Subcutaneous abdominal adipose tissue (tissue), 5 donors: ENCODE measurements around the gene FOXS1.
"Not testable (repeated sequence)": the region's sequence is repeated elsewhere in the genome, so short reads cannot be mapped to it uniquely, and the experiment has no call there.

ENCODE experiments used
- H3K27ac ChIP-seq: one replicate; pipeline ENCODE4 v1.7.0; 2013; ENCODE audit warnings: low read depth, mild to moderate bottlenecking, inconsistent platforms, low read length, moderate library complexity
- H3K27me3 ChIP-seq, 5 donors: one replicate each; pipeline ENCODE4 v1.7.0; 2013; ENCODE audit warnings: low read length in 5 of 5, inconsistent platforms in 1 of 5; ENCODE audit not compliant: control insufficient read depth in 5 of 5, insufficient read depth in 4 of 5
- H3K36me3 ChIP-seq, 5 donors: one replicate each; pipeline ENCODE4 v1.7.0; 2013; ENCODE audit warnings: low read length in 5 of 5; ENCODE audit not compliant: control insufficient read depth in 5 of 5, insufficient read depth in 5 of 5
- H3K4me1 ChIP-seq, 5 donors: one replicate each; pipeline ENCODE4 v1.7.0; 2013; ENCODE audit warnings: low read length in 5 of 5, mild to moderate bottlenecking in 3 of 5, moderate library complexity in 1 of 5; ENCODE audit not compliant: control insufficient read depth in 5 of 5, insufficient read depth in 5 of 5
- H3K4me3 ChIP-seq, 5 donors: one replicate each; pipeline ENCODE4 v1.7.0; 2013; ENCODE audit warnings: low read length in 5 of 5, low read depth in 1 of 5
- H3K9ac ChIP-seq, 5 donors: one replicate each; pipeline ENCODE4 v1.7.0; 2013; ENCODE audit warnings: low read length in 5 of 5, mild to moderate bottlenecking in 4 of 5, moderate library complexity in 3 of 5
- H3K9me3 ChIP-seq, 5 donors: one replicate each; pipeline ENCODE4 v1.7.0; 2013; ENCODE audit warnings: low read length in 5 of 5; ENCODE audit not compliant: control insufficient read depth in 5 of 5
- donor health status: healthy.
- donor health status: healthy.
- donor health status: healthy.
- donor health status: healthy.
- donor health status: healthy.

Gene FOXS1

GRCh38 chr20:31816221-31816620 is 29.2 kb downstream of the FOXS1 start:
- Histone ChIP-seq H3K4me1 (peaks cover 8 to 19% (median 16%) of the 10 kb centered on the region in 5 donors), H3K9ac (no peak overlapping the region), H3K27me3 (peaks cover 0 to 2% (median 0%) of the 10 kb centered on the region in 5 donors), H3K4me3 (no peak overlapping the region), H3K36me3 (no peaks in the 10 kb centered on the region), H3K9me3 (no peaks in the 10 kb centered on the region), H3K27ac (no peak overlapping the region)

GRCh38 chr20:31815408-31816188 is 29.8 kb downstream of the FOXS1 start:
- H3K27me3 ChIP-seq: peaks cover 0 to 2% (median 0%) of the 10 kb centered on the region in 5 donors
- no peaks in the 10 kb centered on the region for H3K9me3 ChIP-seq
- H3K27ac ChIP-seq: no peak overlapping the region
- no peak overlapping the region for H3K4me3 ChIP-seq
- H3K4me1 ChIP-seq: peaks cover 8 to 19% (median 16%) of the 10 kb centered on the region in 5 donors
- H3K36me3 ChIP-seq: no peaks in the 10 kb centered on the region
- H3K9ac ChIP-seq: peak overlapping the region in 1 of 5 donors; percentile 4

- not testable (repeated sequence) for H3K36me3 ChIP-seq, H3K9ac ChIP-seq, H3K27me3 ChIP-seq, H3K27ac ChIP-seq, H3K9me3 ChIP-seq, H3K4me3 ChIP-seq
- peaks cover 8 to 19% (median 16%) of the 10 kb centered on the region in 5 donors for H3K4me1 ChIP-seq
These were observed 31.3 kb downstream of the FOXS1 start for GRCh38 chr20:31814142-31814541.

GRCh38 chr20:31813611-31814010 is 31.8 kb downstream of the FOXS1 start:
- Histone ChIP-seq H3K36me3 (no peaks in the 10 kb centered on the region), H3K9ac (no peak overlapping the region), H3K27ac (no peak overlapping the region), H3K4me3 (no peak overlapping the region), H3K4me1 (peaks cover 8 to 19% (median 16%) of the 10 kb centered on the region in 5 donors), H3K9me3 (no peaks in the 10 kb centered on the region), H3K27me3 (peaks cover 0 to 3% (median 0%) of the 10 kb centered on the region in 5 donors)

GRCh38 chr20:31811796-31812728 is 33.3 kb downstream of the FOXS1 start:
- H3K9ac ChIP-seq: no peak overlapping the region
- H3K36me3 ChIP-seq: no peaks in the 10 kb centered on the region
- H3K27ac ChIP-seq: no peak overlapping the region
- peaks cover 8 to 19% (median 16%) of the 10 kb centered on the region in 5 donors for H3K4me1 ChIP-seq
- no peaks in the 10 kb centered on the region for H3K9me3 ChIP-seq
- H3K27me3 ChIP-seq: peaks cover 0 to 3% (median 0%) of the 10 kb centered on the region in 5 donors
- no peak overlapping the region for H3K4me3 ChIP-seq

GRCh38 chr20:31811198-31811597 is 34.2 kb downstream of the FOXS1 start:
- Histone ChIP-seq H3K9ac (no peak overlapping the region), H3K27ac (no peak overlapping the region), H3K4me3 (no peak overlapping the region)

GRCh38 chr20:31809661-31810060 is 35.7 kb downstream of the FOXS1 start:
- Histone ChIP-seq H3K9me3 (no peaks in the 10 kb centered on the region), H3K4me3 (no peak overlapping the region), H3K27me3 (peaks cover 0 to 3% (median 0%) of the 10 kb centered on the region in 5 donors), H3K36me3 (no peaks in the 10 kb centered on the region), H3K9ac (no peak overlapping the region), H3K4me1 (peaks cover 0 to 9% (median 4%) of the 10 kb centered on the region in 5 donors), H3K27ac (no peak overlapping the region)

More at GRCh38 chr20:31811198-31811597, 34.2 kb downstream of the FOXS1 start:
- peaks cover 8 to 22% (median 18%) of the 10 kb centered on the region in 5 donors for H3K4me1 ChIP-seq
- H3K36me3 ChIP-seq: no peaks in the 10 kb centered on the region
- H3K27me3 ChIP-seq: peaks cover 0 to 3% (median 0%) of the 10 kb centered on the region in 5 donors
- no peaks in the 10 kb centered on the region for H3K9me3 ChIP-seq

- Histone ChIP-seq H3K36me3 (no peaks in the 10 kb centered on the region), H3K4me1 (peaks cover 0 to 9% (median 0%) of the 10 kb centered on the region in 5 donors), H3K27me3 (peaks cover 0 to 3% (median 0%) of the 10 kb centered on the region in 5 donors), H3K9ac (no peak overlapping the region), H3K27ac (no peak overlapping the region), H3K9me3 (no peaks in the 10 kb centered on the region), H3K4me3 (no peak overlapping the region)
These were observed 36.9 kb downstream of the FOXS1 start for GRCh38 chr20:31808481-31808880.

GRCh38 chr20:31806564-31807355 is 38.6 kb downstream of the FOXS1 start:
- H3K4me1 ChIP-seq: peaks cover 0 to 9% (median 0%) of the 10 kb centered on the region in 5 donors

More at GRCh38 chr20:31806564-31807355, 38.6 kb downstream of the FOXS1 start:
- Histone ChIP-seq H3K9ac (no peak overlapping the region), H3K27me3 (peaks cover 0 to 3% (median 0%) of the 10 kb centered on the region in 5 donors), H3K9me3 (no peaks in the 10 kb centered on the region), H3K36me3 (no peaks in the 10 kb centered on the region), H3K27ac (no peak overlapping the region), H3K4me3 (no peak overlapping the region)
